Endothelial cell of umbilical vein (primary cell): Measurements from ENCODE around the gene EIF2A. TPM values are rescaled to one million over a fixed set of nuclear protein-coding genes. Genes with fewer than 3 reads are reported as not detected.

ENCODE experiments used
- BruUV-seq: library from RNA; stranded (reverse); fragments of 400-500 nt; replicated peaks from 2 replicates; lab custom pipeline; 2021; lab: Mats Ljungman, UMichigan
- CTCF ChIA-PET: fragments of 300-600, 350-600 bp; sonication (Branson Sonifier 250); formaldehyde crosslinking; loops from one replicate; lab custom pipeline; 2021; ENCODE audit warnings: antibody characterized with exemption, inconsistent platforms; lab: Charles Lee
- POLR2A ChIA-PET: fragments of 300-600, 350-600 bp; sonication (Branson Sonifier 250); formaldehyde crosslinking; loops from one replicate; lab custom pipeline; 2021; ENCODE audit warnings: antibody characterized with exemption, inconsistent platforms; lab: Charles Lee
- DNase-seq: peaks from one replicate; pipeline ENCODE4 v3.0.0-alpha.2; 2011; ENCODE audit warnings: low read depth, low spot score
- FAIRE-seq: peaks from 2 replicates; lab custom pipeline; 2011; peaks lifted over from hg19 to GRCh38; lab: Jason Lieb, UNC
- H2AFZ ChIP-seq: 2 replicates; pipeline ENCODE4 v1.6.0; 2012; ENCODE audit warnings: low read depth, low read length, control low read depth, inconsistent platforms
- H3K27ac ChIP-seq: 2 replicates; pipeline ENCODE4 v1.5.1; 2011; ENCODE audit warnings: low read depth, mild to moderate bottlenecking, control low read depth, low read length, moderate library complexity; ENCODE audit not compliant: insufficient read depth
- H3K27me3 ChIP-seq, 2 experiments: 2 replicates each; pipeline versions ENCODE4 v1.6.0 to v1.6.1; 2011; ENCODE audit warnings: low read length in 2 of 2, mixed read lengths in 1 of 2; ENCODE audit not compliant: control insufficient read depth in 2 of 2, insufficient read depth in 2 of 2
- H3K36me3 ChIP-seq, 2 experiments: 2 replicates in 1 of 2; 3 replicates in 1 of 2; pipeline ENCODE4 v1.5.1; 2011; ENCODE audit warnings: low read length in 2 of 2, mild to moderate bottlenecking in 1 of 2, moderate library complexity in 1 of 2; ENCODE audit not compliant: control insufficient read depth in 2 of 2, insufficient read depth in 2 of 2; ENCODE audit errors: extremely low read depth in 1 of 2
- H3K4me1 ChIP-seq: 3 replicates; pipeline ENCODE4 v1.5.1; 2011; ENCODE audit warnings: mild to moderate bottlenecking, low read length; ENCODE audit not compliant: control insufficient read depth, insufficient read depth; ENCODE audit errors: extremely low read depth
- H3K4me2 ChIP-seq: 2 replicates; pipeline ENCODE4 v1.6.1; 2011; ENCODE audit warnings: low read length, control low read depth, mixed read lengths; ENCODE audit not compliant: insufficient read depth
- H3K4me3 ChIP-seq, 3 experiments: fragments of 200-600 bp in 1 of 3; sonication (generic), shearing (Covaris generic) in 1 of 3; replicated peaks in 1 of 3; 2 replicates each; pipeline ENCODE4 v1.5.1; 2011 to 2016; ENCODE audit warnings: control low read depth in 3 of 3, low read length in 3 of 3, mild to moderate bottlenecking in 2 of 3, inconsistent platforms in 1 of 3, low read depth in 1 of 3, moderate library complexity in 1 of 3; ENCODE audit not compliant: insufficient read depth in 1 of 3
- H3K79me2 ChIP-seq: 2 replicates; pipeline ENCODE4 v1.6.0; 2012; ENCODE audit warnings: low read length, inconsistent platforms; ENCODE audit not compliant: control insufficient read depth, insufficient read depth
- H3K9ac ChIP-seq: replicated peaks from 2 replicates; pipeline ENCODE3; 2011; ENCODE audit warnings: low read length, control low read depth; ENCODE audit not compliant: insufficient read depth; ENCODE audit errors: extremely low read depth
- H3K9me1 ChIP-seq: replicated peaks from 3 replicates; pipeline ENCODE4 v1.6.0; 2011; ENCODE audit warnings: mild to moderate bottlenecking, low read length; ENCODE audit not compliant: control insufficient read depth, insufficient read depth; ENCODE audit errors: extremely low read depth
- H3K9me3 ChIP-seq: replicated peaks from 2 replicates; pipeline ENCODE4 v1.5.1; 2012; ENCODE audit warnings: low read length, inconsistent platforms; ENCODE audit not compliant: control insufficient read depth, insufficient read depth
- H4K20me1 ChIP-seq: replicated peaks from 2 replicates; pipeline ENCODE3; 2011; ENCODE audit warnings: mild to moderate bottlenecking, low read length; ENCODE audit not compliant: control insufficient read depth, insufficient read depth; ENCODE audit errors: extremely low read depth
- EZH2 ChIP-seq: IDR thresholded peaks from 2 replicates; pipeline ENCODE4 v1.6.1; 2012; ENCODE audit warnings: borderline replicate concordance, low read depth, mild to moderate bottlenecking, moderate library complexity, low read length, inconsistent platforms; ENCODE audit not compliant: severe bottlenecking
- FOS ChIP-seq: IDR thresholded peaks from 2 replicates; pipeline ENCODE4 v1.6.1; 2011; ENCODE audit warnings: mild to moderate bottlenecking, low read length, moderate library complexity, borderline replicate concordance; ENCODE audit not compliant: insufficient read depth
- GATA2 ChIP-seq: IDR thresholded peaks from 2 replicates; pipeline ENCODE4 v1.7.0; 2011; ENCODE audit warnings: low read depth, mild to moderate bottlenecking, moderate library complexity, mixed read lengths, low read length; ENCODE audit not compliant: insufficient read length, insufficient read depth
- JUN ChIP-seq: IDR thresholded peaks from 2 replicates; pipeline ENCODE4 v1.6.1; 2011; ENCODE audit warnings: borderline replicate concordance, low read depth; ENCODE audit not compliant: insufficient read length, insufficient read depth
- MYC ChIP-seq: IDR thresholded peaks from one replicate; pipeline ENCODE4 v1.6.1; 2011; ENCODE audit warnings: mild to moderate bottlenecking, low read depth, low read length
- POLR2A ChIP-seq: IDR thresholded peaks from 2 replicates; pipeline ENCODE4 v1.6.1; 2012; ENCODE audit warnings: low read depth, mild to moderate bottlenecking, control low read depth, low read length
- POLR2AphosphoS5 ChIP-seq: IDR thresholded peaks from 2 replicates; pipeline ENCODE4 v1.6.1; 2012; ENCODE audit warnings: low read depth, mild to moderate bottlenecking, control low read depth, low read length, moderate library complexity; ENCODE audit not compliant: insufficient read depth
- dilution Hi-C: fragments of 300-500 bp; cut with MboI; formaldehyde crosslinking; loops from one replicate; pipeline ENCODE4 v1.15.0; 2019; ENCODE audit warnings: low sequenced_read_pairs; ENCODE audit not compliant: extremely low pct_ligation_motif_present
- intact Hi-C: fragments of 100-400 bp; cut with micrococcal nuclease; formaldehyde crosslinking; loops from one replicate; pipeline ENCODE4 v1.10.0; 2022
- polyA plus RNA-seq, 4 experiments: library from polyadenylated mRNA; depleted of rRNA in 3 of 4; stranded (reverse) in 3 of 4; unstranded in 1 of 4; fragments of >200 nt; gene quantifications; 2 replicates each; pipeline versions ENCODE4 v1.2.1 to v1.2.3, GENCODE V29; 2011 to 2012; ENCODE audit warnings: missing spikeins in 1 of 4
- total RNA-seq: library from RNA; stranded (reverse); gene quantifications from 2 replicates; pipeline ENCODE4 v1.2.3, GENCODE V29; 2021
- TF ChIP-seq, protein P1 (sequence below), 2 donors: IDR thresholded peaks; 1 replicate in 1 of 2; 2 replicates in 1 of 2; pipeline ENCODE4 v1.5.1; 2011; ENCODE audit warnings: low read length in 2 of 2, mild to moderate bottlenecking in 2 of 2, moderate library complexity in 2 of 2, control low read depth in 1 of 2, inconsistent platforms in 1 of 2, low read depth in 1 of 2; ENCODE audit not compliant: insufficient read depth in 1 of 2; ENCODE audit errors: extremely low read depth in 1 of 2
- TF ChIP-seq, protein P2 (sequence below): IDR thresholded peaks from 2 replicates; pipeline ENCODE4 v1.6.1; 2011; ENCODE audit not compliant: insufficient read depth, insufficient read length

The EIF2A gene
- total and polyA plus RNA-seq, 2 donors (not counting 3 experiments of a cell fraction or from before 2014, with no cell fraction given): 85.2 to 97.6 TPM

DNA sequence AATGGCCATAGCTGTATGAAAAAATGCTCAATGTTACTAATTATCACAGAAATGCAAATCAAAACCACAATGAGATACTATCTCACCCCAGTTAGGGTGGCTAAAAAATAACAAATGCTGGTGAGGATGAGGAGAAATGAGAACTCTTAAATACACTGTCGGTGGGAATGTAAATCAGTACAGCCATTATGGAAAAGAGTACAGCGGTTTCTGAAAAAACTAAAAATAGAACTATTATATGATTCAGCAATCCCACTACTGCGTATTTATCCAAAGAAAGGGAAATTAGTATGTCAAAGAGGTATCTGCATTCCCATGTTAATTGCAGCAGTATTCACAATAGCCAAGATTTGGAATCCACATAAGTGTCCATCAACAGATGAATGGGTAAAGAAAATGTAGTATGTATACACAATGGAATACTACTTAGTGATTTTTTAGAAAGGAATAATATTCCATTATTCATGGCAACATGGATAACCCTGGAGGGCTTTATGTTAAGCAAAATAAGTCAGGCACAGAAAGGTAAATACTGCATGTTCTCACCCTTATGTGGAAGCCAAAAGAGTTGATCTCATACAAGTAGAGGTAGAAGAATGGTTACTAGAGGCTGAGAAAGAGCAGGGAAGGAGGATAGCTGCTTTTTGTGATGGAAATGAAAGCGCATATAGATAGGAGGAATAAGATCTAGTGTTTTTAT is 35.3 kb upstream of the EIF2A start:
- CTCF ChIA-PET: interaction anchor here (0.8 kb wide), 1 partner anchor 16 kb away, joined by 4 read pairs; no protein-coding TSS in a partner anchor
- dilution Hi-C loops (no loop called here), intact Hi-C loops (no loop called here)
- Histone ChIP-seq H3K79me2 (no peaks in the 10 kb centered on the region), H3K4me3 (no peak overlapping the region), H3K27ac (no peak overlapping the region), H3K4me1 (no peaks in the 10 kb centered on the region), H3K36me3 (no peaks in the 10 kb centered on the region), H3K4me2 (no peak overlapping the region), H3K9ac (no peak overlapping the region), H3K9me1 (no peaks in the 10 kb centered on the region), H3K9me3 (no peaks in the 10 kb centered on the region), H3K27me3 (no peaks in the 10 kb centered on the region), H2AFZ (no peak overlapping the region), H4K20me1 (no peaks in the 10 kb centered on the region)
- BruUV-seq: no TSS peak
- TF ChIP-seq, protein P1, sequence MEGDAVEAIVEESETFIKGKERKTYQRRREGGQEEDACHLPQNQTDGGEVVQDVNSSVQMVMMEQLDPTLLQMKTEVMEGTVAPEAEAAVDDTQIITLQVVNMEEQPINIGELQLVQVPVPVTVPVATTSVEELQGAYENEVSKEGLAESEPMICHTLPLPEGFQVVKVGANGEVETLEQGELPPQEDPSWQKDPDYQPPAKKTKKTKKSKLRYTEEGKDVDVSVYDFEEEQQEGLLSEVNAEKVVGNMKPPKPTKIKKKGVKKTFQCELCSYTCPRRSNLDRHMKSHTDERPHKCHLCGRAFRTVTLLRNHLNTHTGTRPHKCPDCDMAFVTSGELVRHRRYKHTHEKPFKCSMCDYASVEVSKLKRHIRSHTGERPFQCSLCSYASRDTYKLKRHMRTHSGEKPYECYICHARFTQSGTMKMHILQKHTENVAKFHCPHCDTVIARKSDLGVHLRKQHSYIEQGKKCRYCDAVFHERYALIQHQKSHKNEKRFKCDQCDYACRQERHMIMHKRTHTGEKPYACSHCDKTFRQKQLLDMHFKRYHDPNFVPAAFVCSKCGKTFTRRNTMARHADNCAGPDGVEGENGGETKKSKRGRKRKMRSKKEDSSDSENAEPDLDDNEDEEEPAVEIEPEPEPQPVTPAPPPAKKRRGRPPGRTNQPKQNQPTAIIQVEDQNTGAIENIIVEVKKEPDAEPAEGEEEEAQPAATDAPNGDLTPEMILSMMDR (IDR thresholded peaks at IDR 0.05; ENCODE audit: extremely low read depth in 1 of 2, insufficient read depth in 1 of 2, low read depth in 1 of 2, low read length in 2 of 2): no peak
- TF ChIP-seq FOS: no peak
- FAIRE-seq (no peak), DNase-seq (no peak)
- POLR2A ChIA-PET: no interaction called here

DNA sequence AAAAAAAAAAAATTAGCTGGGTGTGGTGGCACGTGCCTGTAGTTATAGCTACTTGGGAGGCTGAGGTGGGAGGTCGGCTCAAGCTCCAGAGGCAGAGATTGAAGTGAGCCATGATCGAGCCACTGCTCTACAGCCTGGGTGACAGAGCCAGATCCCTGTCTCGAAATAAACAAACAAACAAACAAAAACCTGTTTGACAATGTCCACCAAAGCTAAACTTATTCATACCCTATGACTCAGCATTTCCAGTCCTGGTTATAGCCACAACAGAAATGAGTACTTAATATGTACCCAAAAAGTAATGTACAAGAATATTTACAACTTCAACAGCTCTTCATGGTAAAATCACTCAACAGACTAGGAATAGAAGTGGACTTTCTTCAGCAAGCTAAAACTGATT is 31.4 kb upstream of the EIF2A start:
- no peak for DNase-seq
- no peak for FAIRE-seq
- no peaks in the 10 kb centered on the region for H3K36me3 ChIP-seq
- H3K27ac ChIP-seq: no peak overlapping the region
- H3K9me1 ChIP-seq: no peaks in the 10 kb centered on the region
- no peaks in the 10 kb centered on the region for H3K79me2 ChIP-seq
- ChIA-PET CTCF (interaction anchor here (0.6 to 0.9 kb wide), 2 partner anchors 24 to 760 kb away, joined by 3 to 4 read pairs; no protein-coding TSS in a partner anchor), POLR2A (no interaction called here)
- no peak overlapping the region for H2AFZ ChIP-seq
- no peak overlapping the region for H3K9ac ChIP-seq
- H3K9me3 ChIP-seq: no peaks in the 10 kb centered on the region
- H3K27me3 ChIP-seq: no peaks in the 10 kb centered on the region
- intact Hi-C loops: no loop called here
- no peak overlapping the region for H3K4me2 ChIP-seq
- dilution Hi-C loops: no loop called here
- H3K4me3 ChIP-seq: no peak overlapping the region
- no peaks in the 10 kb centered on the region for H4K20me1 ChIP-seq
- no peaks in the 10 kb centered on the region for H3K4me1 ChIP-seq
- TF ChIP-seq FOS: no peak
- TF ChIP-seq, protein P2, sequence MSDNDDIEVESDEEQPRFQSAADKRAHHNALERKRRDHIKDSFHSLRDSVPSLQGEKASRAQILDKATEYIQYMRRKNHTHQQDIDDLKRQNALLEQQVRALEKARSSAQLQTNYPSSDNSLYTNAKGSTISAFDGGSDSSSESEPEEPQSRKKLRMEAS: no peak
- no peak for TF ChIP-seq JUN
- no peak for TF ChIP-seq GATA2
- TF ChIP-seq POLR2A: no peak
- no peak for TF ChIP-seq POLR2AphosphoS5
- TF ChIP-seq MYC: no peak
- TF ChIP-seq, protein P1 (IDR thresholded peaks at IDR 0.05; ENCODE audit: extremely low read depth in 1 of 2, insufficient read depth in 1 of 2, low read depth in 1 of 2, low read length in 2 of 2): no peak
- TF ChIP-seq EZH2: no peak
- no TSS peak for BruUV-seq
